Measurements from ENCODE around the gene NANS. TPM values are rescaled to one million over a fixed set of nuclear protein-coding genes. Genes with fewer than 3 reads are reported as not detected.

NANS gene
- total RNA-seq, 1 experiment from 2014 or later, result 48.3 TPM

GRCh38 chr9:98038958-98039357, 17.6 kb upstream of the NANS start:
- DNase-seq (ENCODE audit: low read depth), result no peak

GRCh38 chr9:98039607-98040017, 16.9 kb upstream of the NANS start:
- no peak for DNase-seq (ENCODE audit: low read depth)

- no peak for DNase-seq (ENCODE audit: low read depth)
Observed at GRCh38 chr9:98040212-98040611, 16.3 kb upstream of the NANS start.

GRCh38 chr9:98043915-98044314, 12.6 kb upstream of the NANS start:
- no peak for DNase-seq (ENCODE audit: low read depth)

GRCh38 chr9:98045234-98046179, 11.0 kb upstream of the NANS start:
- DNase-seq (ENCODE audit: low read depth), result no peak

- DNase-seq (ENCODE audit: low read depth), result no peak
Observed at GRCh38 chr9:98046180-98046543, 10.4 kb upstream of the NANS start.

- DNase-seq (ENCODE audit: low read depth), result no peak
Observed at GRCh38 chr9:98047002-98047401, 9.5 kb upstream of the NANS start.

GRCh38 chr9:98049288-98050072, 7.1 kb upstream of the NANS start:
- DNase-seq (ENCODE audit: low read depth), result no peak

GRCh38 chr9:98050351-98050750, 6.2 kb upstream of the NANS start:
- DNase-seq (ENCODE audit: low read depth), result no peak

GRCh38 chr9:98054376-98054951, 2.1 kb upstream of the NANS start:
- DNase-seq (ENCODE audit: low read depth), result no peak

GRCh38 chr9:98057138-98057799, 737 bp downstream of the NANS start:
- no peak for DNase-seq (ENCODE audit: low read depth)

GRCh38 chr9:98062161-98062560, 5.6 kb downstream of the NANS start:
- DNase-seq (ENCODE audit: low read depth), result no peak

GRCh38 chr9:98064623-98065392, 8.3 kb downstream of the NANS start:
- DNase-seq (ENCODE audit: low read depth), result no peak

- no peak for DNase-seq (ENCODE audit: low read depth)
Observed at GRCh38 chr9:98066235-98066634, 9.7 kb downstream of the NANS start.

GRCh38 chr9:98067184-98067583, 10.7 kb downstream of the NANS start:
- no peak for DNase-seq (ENCODE audit: low read depth)

- DNase-seq (ENCODE audit: low read depth), result no peak
Observed at GRCh38 chr9:98069551-98069950, 13.0 kb downstream of the NANS start.

- no peak for DNase-seq (ENCODE audit: low read depth)
Observed at GRCh38 chr9:98070704-98071103, 14.2 kb downstream of the NANS start.

- DNase-seq (ENCODE audit: low read depth), result no peak
Observed at GRCh38 chr9:98071737-98072136, 15.2 kb downstream of the NANS start.

- DNase-seq (ENCODE audit: low read depth), result peak; percentile 36
Observed at GRCh38 chr9:98074115-98074990, 17.8 kb downstream of the NANS start.

GRCh38 chr9:98075332-98075805, 18.8 kb downstream of the NANS start:
- DNase-seq (ENCODE audit: low read depth), result peak; percentile 28
